CD4-positive, alpha-beta T cell (primary cell): ENCODE data around the gene NLGN1. TPM values are rescaled to one million over a fixed set of nuclear protein-coding genes. Genes with fewer than 3 reads are reported as not detected.

Source experiments
- ATAC-seq: fragments of 200-7000 bp; cut with Tn5 transposase; one replicate; pipeline ENCODE4 v1.10.0; 2022; ENCODE audit warnings: mild to moderate bottlenecking; ENCODE audit not compliant: poor library complexity
- CTCF ChIA-PET: fragments of 350-600 bp; sonication (Branson Sonifier 250); formaldehyde crosslinking; loops from one replicate; lab custom pipeline; 2021; ENCODE audit warnings: antibody characterized with exemption, inconsistent platforms; lab: Charles Lee
- POLR2A ChIA-PET: fragments of 350-600 bp; sonication (Branson Sonifier 250); formaldehyde crosslinking; loops from one replicate; lab custom pipeline; 2021; ENCODE audit warnings: antibody characterized with exemption, inconsistent platforms; lab: Charles Lee
- DNase-seq, 14 experiments: peaks; one replicate each; pipeline ENCODE4 v3.0.0-alpha.2; 2013 to 2020; ENCODE audit warnings: mixed read lengths in 2 of 14
- H3K27ac ChIP-seq, 2 donors: one replicate each; pipeline versions ENCODE4 v1.5.1 to v1.7.0; 2013; ENCODE audit warnings: low read length in 2 of 2, low read depth in 1 of 2, mild to moderate bottlenecking in 1 of 2
- H3K27me3 ChIP-seq, 2 experiments: 1 replicate in 1 of 2; 2 replicates in 1 of 2; pipeline versions ENCODE4 v1.6.1 to v1.7.0; 2013; ENCODE audit warnings: low read length in 2 of 2, control low read depth in 1 of 2, mild to moderate bottlenecking in 1 of 2, moderate library complexity in 1 of 2; ENCODE audit not compliant: insufficient read depth in 2 of 2, control insufficient read depth in 1 of 2
- H3K36me3 ChIP-seq: one replicate; pipeline ENCODE4 v1.6.1; 2013; ENCODE audit warnings: low read length, control low read depth; ENCODE audit not compliant: insufficient read depth
- H3K4me1 ChIP-seq: one replicate; pipeline ENCODE4 v1.6.1; 2013; ENCODE audit warnings: low read length, control low read depth; ENCODE audit not compliant: insufficient read depth
- H3K4me3 ChIP-seq: one replicate; pipeline ENCODE4 v1.5.1; 2013; ENCODE audit warnings: mild to moderate bottlenecking, low read length, moderate library complexity
- H3K9me3 ChIP-seq, 2 experiments: 1 replicate in 1 of 2; 2 replicates in 1 of 2; pipeline versions ENCODE4 v1.6.1 to v1.7.0; 2013; ENCODE audit warnings: low read length in 2 of 2, mild to moderate bottlenecking in 2 of 2, control low read depth in 1 of 2, moderate library complexity in 1 of 2; ENCODE audit not compliant: control insufficient read depth in 1 of 2, insufficient read depth in 1 of 2
- H3K27ac Mint-ChIP-seq: one replicate; pipeline ENCODE4 v1.8.0; 2020; ENCODE audit warnings: mixed read lengths
- H3K27me3 Mint-ChIP-seq: one replicate; pipeline ENCODE4 v1.8.0; 2021; ENCODE audit warnings: mixed read lengths
- H3K36me3 Mint-ChIP-seq: one replicate; pipeline ENCODE4 v1.8.0; 2021; ENCODE audit warnings: low read depth, mixed read lengths
- H3K4me1 Mint-ChIP-seq: one replicate; pipeline ENCODE4 v1.8.0; 2021; ENCODE audit warnings: low read depth, mixed read lengths
- H3K4me3 Mint-ChIP-seq: one replicate; pipeline ENCODE4 v1.8.0; 2020; ENCODE audit warnings: mild to moderate bottlenecking, mixed read lengths
- H3K9me3 Mint-ChIP-seq: one replicate; pipeline ENCODE4 v1.8.0; 2020; ENCODE audit warnings: mixed read lengths
- intact Hi-C, 2 experiments: fragments of 100-400 bp; cut with DNase I in 1 of 2; cut with micrococcal nuclease in 1 of 2; formaldehyde crosslinking; loops; one replicate each; pipeline versions ENCODE4 v1.15.1 to v1.9.0; 2023 to 2025; cut with DNase I, micrococcal nuclease
- total RNA-seq, 174 experiments: library from RNA in 2 of 174; stranded (reverse) in 2 of 174; gene quantifications; one replicate each; pipeline ENCODE4 v1.2.3 and lab custom pipeline; 2021 to 2026
- TF ChIP-seq, protein P1 (sequence below): fragments of 200-600 bp; IDR thresholded peaks from one replicate; pipeline ENCODE4 v1.8.0; 2022; ENCODE audit warnings: antibody characterized with exemption, mild to moderate bottlenecking

The NLGN1 gene
- total RNA-seq, 2 experiments from 2014 or later, result not detected

DNA sequence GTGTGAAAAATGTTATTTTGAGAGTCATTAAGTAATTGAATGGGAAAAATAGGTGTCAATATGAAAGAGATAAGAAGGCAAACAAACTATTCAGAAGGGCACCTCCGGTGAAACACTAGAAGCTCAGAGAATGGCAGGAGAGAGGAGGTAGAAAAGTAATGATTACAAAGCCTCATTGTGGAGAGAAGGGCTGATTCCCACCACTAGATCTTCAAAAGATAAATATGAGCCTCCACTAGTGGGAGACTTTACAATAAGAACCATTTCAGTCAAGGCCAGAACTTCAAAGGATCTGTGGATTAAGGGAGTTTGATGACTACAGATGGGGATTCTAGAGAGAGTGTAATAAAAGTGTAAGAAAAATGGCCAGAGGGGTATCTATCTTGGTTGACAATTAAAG lies 535.6 kb downstream of the NLGN1 start:
- TF ChIP-seq, protein P1, sequence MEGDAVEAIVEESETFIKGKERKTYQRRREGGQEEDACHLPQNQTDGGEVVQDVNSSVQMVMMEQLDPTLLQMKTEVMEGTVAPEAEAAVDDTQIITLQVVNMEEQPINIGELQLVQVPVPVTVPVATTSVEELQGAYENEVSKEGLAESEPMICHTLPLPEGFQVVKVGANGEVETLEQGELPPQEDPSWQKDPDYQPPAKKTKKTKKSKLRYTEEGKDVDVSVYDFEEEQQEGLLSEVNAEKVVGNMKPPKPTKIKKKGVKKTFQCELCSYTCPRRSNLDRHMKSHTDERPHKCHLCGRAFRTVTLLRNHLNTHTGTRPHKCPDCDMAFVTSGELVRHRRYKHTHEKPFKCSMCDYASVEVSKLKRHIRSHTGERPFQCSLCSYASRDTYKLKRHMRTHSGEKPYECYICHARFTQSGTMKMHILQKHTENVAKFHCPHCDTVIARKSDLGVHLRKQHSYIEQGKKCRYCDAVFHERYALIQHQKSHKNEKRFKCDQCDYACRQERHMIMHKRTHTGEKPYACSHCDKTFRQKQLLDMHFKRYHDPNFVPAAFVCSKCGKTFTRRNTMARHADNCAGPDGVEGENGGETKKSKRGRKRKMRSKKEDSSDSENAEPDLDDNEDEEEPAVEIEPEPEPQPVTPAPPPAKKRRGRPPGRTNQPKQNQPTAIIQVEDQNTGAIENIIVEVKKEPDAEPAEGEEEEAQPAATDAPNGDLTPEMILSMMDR, result no peak
- Histone ChIP-seq H3K27me3 (no peaks in the 10 kb centered on the region), H3K4me3 (no peak overlapping the region), H3K4me1 (no peaks in the 10 kb centered on the region), H3K9me3 (no peaks in the 10 kb centered on the region), H3K27ac (no peak overlapping the region), H3K36me3 (no peaks in the 10 kb centered on the region)
- Mint-ChIP-seq H3K27me3 (no peaks in the 10 kb centered on the region), H3K4me3 (no peak overlapping the region), H3K36me3 (no peaks in the 10 kb centered on the region), H3K27ac (no peak overlapping the region), H3K9me3 (no peaks in the 10 kb centered on the region), H3K4me1 (no peaks in the 10 kb centered on the region)
- ChIA-PET POLR2A (no interaction called here), CTCF (interaction anchor here (1.6 kb wide), 1 partner anchor 16 kb away, joined by 3 read pairs; no protein-coding TSS in a partner anchor)
- DNase-seq, result no peak
- ATAC-seq, result no peak
- intact Hi-C loops, result no loop called here

GRCh38 chr3:173936316-173936715 lies 538.8 kb downstream of the NLGN1 start:
- Histone ChIP-seq H3K27ac (no peak overlapping the region), H3K4me3 (no peak overlapping the region), H3K27me3 (no peaks in the 10 kb centered on the region), H3K36me3 (no peaks in the 10 kb centered on the region), H3K9me3 (no peaks in the 10 kb centered on the region), H3K4me1 (no peaks in the 10 kb centered on the region)
- CTCF ChIA-PET, result no interaction called here
- no peaks in the 10 kb centered on the region for H3K27me3 Mint-ChIP-seq
- no peaks in the 10 kb centered on the region for H3K36me3 Mint-ChIP-seq
- ATAC-seq (no peak), DNase-seq (no peak)
- POLR2A ChIA-PET, result no interaction called here
- intact Hi-C loops, result no loop called here
- TF ChIP-seq, protein P1, result no peak
- H3K4me3 Mint-ChIP-seq, result no peak overlapping the region
- no peaks in the 10 kb centered on the region for H3K4me1 Mint-ChIP-seq
- no peaks in the 10 kb centered on the region for H3K9me3 Mint-ChIP-seq
- H3K27ac Mint-ChIP-seq, result no peak overlapping the region

DNA sequence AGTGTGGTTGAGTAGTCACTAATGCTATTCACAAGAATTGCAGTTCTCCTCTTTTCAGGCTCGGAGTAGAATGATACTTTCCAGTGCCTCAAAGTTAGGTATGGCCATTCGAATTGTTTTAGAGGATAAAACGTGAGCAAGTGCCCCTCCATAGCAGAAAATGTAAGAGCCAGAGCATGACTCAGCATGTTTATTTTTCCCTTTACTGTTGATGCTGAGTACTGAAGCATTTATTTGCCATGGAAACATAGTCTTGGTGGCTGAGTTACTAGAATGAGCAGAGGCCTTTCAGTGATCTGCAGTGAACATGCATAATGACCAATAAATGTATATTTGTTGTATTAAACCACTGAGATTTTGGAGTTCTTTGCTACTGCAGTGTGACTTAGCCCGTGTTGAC lies 540.6 kb downstream of the NLGN1 start:
- Histone ChIP-seq H3K4me3 (no peak overlapping the region), H3K27me3 (no peaks in the 10 kb centered on the region), H3K4me1 (no peaks in the 10 kb centered on the region), H3K36me3 (no peaks in the 10 kb centered on the region), H3K9me3 (no peaks in the 10 kb centered on the region), H3K27ac (no peak overlapping the region)
- DNase-seq (no peak), ATAC-seq (no peak)
- CTCF ChIA-PET, result no interaction called here
- POLR2A ChIA-PET, result no interaction called here
- H3K4me3 Mint-ChIP-seq, result no peak overlapping the region
- no peaks in the 10 kb centered on the region for H3K36me3 Mint-ChIP-seq
- H3K9me3 Mint-ChIP-seq, result no peaks in the 10 kb centered on the region
- no peaks in the 10 kb centered on the region for H3K4me1 Mint-ChIP-seq
- no peaks in the 10 kb centered on the region for H3K27me3 Mint-ChIP-seq
- intact Hi-C loops, result no loop called here
- no peak overlapping the region for H3K27ac Mint-ChIP-seq
- TF ChIP-seq, protein P1, result no peak
